Embryonic facial prominence (tissue), 1 donor: ENCODE data around the gene PIAS1.
"Not testable (repeated sequence)": the region's sequence is repeated elsewhere in the genome, so short reads cannot be mapped to it uniquely, and the experiment has no call there.

Experiments used
- DNase-seq: peaks from one replicate; pipeline ENCODE4 v3.0.0-alpha.2; 2016; ENCODE audit errors: extremely low spot score

Gene PIAS1

GRCh38 chr15:68203486-68203885 is 149.4 kb downstream of the PIAS1 start:
- DNase-seq = no peak

- no peak for DNase-seq
These were observed 149.8 kb downstream of the PIAS1 start for GRCh38 chr15:68203956-68204355.

GRCh38 chr15:68204361-68204760 is 150.2 kb downstream of the PIAS1 start:
- no peak for DNase-seq

- DNase-seq = no peak
These were observed 150.9 kb downstream of the PIAS1 start, which contains the start of gene CALML4 for GRCh38 chr15:68204776-68205557. Gene CALML4 (minus strand): TSS chr15:68205332. CDS start chr15:68205247, 85 bp downstream.

GRCh38 chr15:68205558-68205944 is 151.4 kb downstream of the PIAS1 start:
- DNase-seq = no peak

GRCh38 chr15:68205954-68206539 is 151.9 kb downstream of the PIAS1 start:
- DNase-seq = no peak

GRCh38 chr15:68206711-68207151 is 152.6 kb downstream of the PIAS1 start:
- DNase-seq = no peak

- no peak for DNase-seq
These were observed 153.2 kb downstream of the PIAS1 start for GRCh38 chr15:68207176-68207935.

GRCh38 chr15:68208136-68208535 is 154.0 kb downstream of the PIAS1 start:
- no peak for DNase-seq

- no peak for DNase-seq
These were observed 154.6 kb downstream of the PIAS1 start for GRCh38 chr15:68208636-68209240.

- DNase-seq = no peak
These were observed 155.2 kb downstream of the PIAS1 start for GRCh38 chr15:68209272-68209671.

- DNase-seq = no peak
These were observed 155.8 kb downstream of the PIAS1 start for GRCh38 chr15:68209735-68210408.

GRCh38 chr15:68210409-68210756 is 156.3 kb downstream of the PIAS1 start:
- DNase-seq = no peak

- DNase-seq = no peak
These were observed 156.9 kb downstream of the PIAS1 start for GRCh38 chr15:68210821-68211655.

GRCh38 chr15:68211656-68212320 is 157.7 kb downstream of the PIAS1 start:
- DNase-seq = no peak

- DNase-seq = not testable (repeated sequence)
These were observed 159.4 kb downstream of the PIAS1 start for GRCh38 chr15:68213491-68213845.

GRCh38 chr15:68213991-68214837 is 160.1 kb downstream of the PIAS1 start:
- DNase-seq = no peak

GRCh38 chr15:68214838-68215254 is 160.7 kb downstream of the PIAS1 start:
- no peak for DNase-seq

GRCh38 chr15:68217341-68217740 is 163.2 kb downstream of the PIAS1 start:
- DNase-seq = no peak
